IPS-NIHi7 (cell line): ENCODE measurements around the gene ITLN2.
"Not testable (repeated sequence)": the region's sequence is repeated elsewhere in the genome, so short reads cannot be mapped to it uniquely, and the experiment has no call there.

ENCODE experiments used
- DNase-seq: peaks from one replicate; pipeline ENCODE4 v3.0.0; 2012; ENCODE audit warnings: mixed read lengths; ENCODE audit errors: extremely low spot score

ITLN2 gene

DNA sequence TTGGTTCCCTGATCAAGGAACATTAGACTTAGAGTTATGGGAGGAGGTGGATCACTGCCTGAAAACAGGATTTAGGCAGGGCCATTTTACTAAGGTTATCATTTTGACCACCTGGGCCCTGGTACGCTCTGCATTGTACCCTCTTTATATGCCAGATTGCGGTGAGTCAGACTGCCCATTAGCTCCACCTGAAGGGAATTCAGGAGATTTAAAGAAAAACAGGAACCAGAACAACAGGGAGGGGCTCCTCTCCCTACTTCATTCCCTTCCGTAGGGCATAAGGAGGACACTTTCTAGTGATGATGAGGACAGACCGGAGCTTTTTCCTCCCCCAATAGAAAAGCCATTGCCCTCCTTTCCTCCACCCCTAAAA, 49.0 kb downstream of the ITLN2 start:
- no peak for DNase-seq

DNA sequence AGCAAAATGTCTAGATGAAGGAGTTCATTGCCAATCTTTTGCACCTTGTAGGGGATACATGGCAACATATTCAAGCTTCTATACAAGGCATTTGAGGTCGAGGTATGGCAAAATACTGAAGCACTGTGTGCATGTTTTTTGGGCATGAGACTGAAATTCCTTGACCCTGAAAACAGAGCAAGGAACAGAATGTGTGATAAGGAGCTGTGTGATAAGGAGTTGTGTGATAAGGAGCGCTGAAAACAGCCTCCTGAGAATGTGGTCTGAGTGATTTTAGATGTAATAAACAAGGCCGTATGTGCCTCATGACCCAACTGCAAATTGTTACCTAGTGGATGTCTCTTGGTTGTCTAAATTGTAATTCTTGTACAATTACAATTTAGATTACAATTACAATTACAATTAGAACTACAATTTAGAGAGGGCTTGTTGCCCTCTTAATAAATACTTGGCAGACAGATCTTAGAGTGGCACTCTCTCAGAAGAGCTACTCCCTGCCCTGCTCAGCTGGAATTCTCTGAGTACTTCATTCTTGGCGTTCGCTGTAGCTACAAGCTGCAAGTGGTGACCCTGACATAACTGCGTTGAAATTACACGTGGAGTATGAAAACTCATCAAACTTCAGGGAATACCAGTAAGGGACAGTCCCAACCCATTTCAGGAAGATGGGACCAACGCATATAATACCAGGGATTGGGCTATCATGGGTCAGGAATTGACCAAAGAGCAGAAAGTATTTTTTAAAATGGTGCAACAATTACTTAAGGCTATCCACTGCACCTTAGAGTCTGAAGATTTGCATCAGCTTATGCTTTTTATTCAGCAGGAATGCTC, 49.6 kb downstream of the ITLN2 start:
- no peak for DNase-seq

DNA sequence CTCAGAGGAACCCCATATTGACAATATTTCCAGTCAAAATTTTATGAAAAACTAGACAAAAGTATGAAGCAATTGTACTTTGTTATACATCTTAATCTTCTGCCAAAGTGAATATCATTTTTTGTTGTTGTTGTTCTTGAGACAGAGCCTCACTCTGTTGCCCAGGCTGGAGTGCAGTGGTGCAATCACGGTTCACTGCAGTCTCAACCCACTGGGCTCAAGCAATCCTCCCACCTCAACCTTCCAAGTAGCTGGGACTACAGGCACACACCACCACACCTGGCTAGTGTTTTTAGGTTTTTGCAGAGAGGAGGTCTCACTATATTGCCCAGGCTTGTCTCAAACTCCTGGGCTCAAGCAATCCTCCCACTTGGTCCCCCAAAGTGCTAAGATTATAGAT, 52.4 kb downstream of the ITLN2 start:
- DNase-seq: not testable (repeated sequence)

DNA sequence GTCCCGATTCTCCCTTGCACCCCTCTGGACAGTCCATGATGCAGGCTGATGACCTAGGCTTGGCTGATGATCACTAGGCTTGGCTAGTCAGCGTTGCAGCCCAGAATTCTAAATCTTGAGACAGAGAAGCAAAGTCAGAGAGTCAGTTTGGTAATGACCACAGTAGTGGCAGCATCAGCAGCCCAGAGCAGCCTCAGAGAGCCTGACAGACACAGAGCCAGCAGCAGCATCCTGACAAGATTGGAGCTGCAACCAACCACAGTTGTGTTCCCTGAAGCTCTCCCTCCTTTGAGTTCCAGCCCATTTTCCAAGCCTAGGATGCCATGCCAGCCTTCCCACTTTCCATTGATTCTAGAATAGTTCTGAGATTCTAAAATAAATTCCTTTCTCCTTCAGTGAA, 52.8 kb downstream of the ITLN2 start:
- DNase-seq: no peak

DNA sequence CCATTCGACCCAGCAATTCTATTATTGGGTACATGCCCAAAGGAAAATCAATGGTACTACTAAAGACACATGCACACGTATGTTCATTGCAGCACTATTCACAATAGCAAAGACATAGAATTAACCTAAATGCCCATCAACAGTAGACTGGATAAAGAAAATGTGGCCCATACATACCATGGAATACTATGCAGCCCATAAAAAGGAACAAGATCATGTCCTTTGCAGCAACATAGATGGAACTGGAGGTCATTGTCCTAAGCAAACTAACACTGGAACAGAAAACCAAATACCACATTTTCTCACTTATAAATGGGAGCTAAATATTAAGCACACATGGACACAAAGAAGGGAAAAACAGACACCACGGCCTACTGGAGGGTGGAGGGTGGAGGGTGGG, 53.9 kb downstream of the ITLN2 start:
- not testable (repeated sequence) for DNase-seq
